Large intestine (tissue), 3 donors: Measurements from ENCODE around the gene SORT1. TPM values are rescaled to one million over a fixed set of nuclear protein-coding genes. Genes with fewer than 3 reads are reported as not detected.

Experiments used
- DNase-seq, 2 donors: peaks; one replicate each; pipeline versions ENCODE4 v3.0.0 to v3.0.0-alpha.2; 2013
- H3K27ac ChIP-seq: one replicate; pipeline ENCODE4 v1.5.1; 2013; ENCODE audit warnings: low read length
- H3K27me3 ChIP-seq: 2 replicates; pipeline ENCODE4 v1.6.1; 2013; ENCODE audit warnings: low read length; ENCODE audit not compliant: control insufficient read depth, insufficient read depth
- H3K36me3 ChIP-seq: 2 replicates; pipeline ENCODE4 v1.6.1; 2013; ENCODE audit warnings: low read length; ENCODE audit not compliant: control insufficient read depth, insufficient read depth
- H3K4me1 ChIP-seq: one replicate; pipeline ENCODE4 v1.6.1; 2013; ENCODE audit warnings: low read length; ENCODE audit not compliant: control insufficient read depth, insufficient read depth
- H3K4me3 ChIP-seq: one replicate; pipeline ENCODE4 v1.5.1; 2013; ENCODE audit warnings: low read length
- H3K9me3 ChIP-seq: one replicate; pipeline ENCODE4 v1.6.1; 2013; ENCODE audit warnings: mild to moderate bottlenecking, low read depth, low read length, moderate library complexity; ENCODE audit not compliant: control insufficient read depth
- WGBS: methylation state at CpG from one replicate; pipeline ENCODE4 v1.1.5; 2013; ENCODE audit warnings: low lambda C conversion rate; ENCODE audit not compliant: insufficient coverage; 5-methylcytosine and 5-hydroxymethylcytosine counted together
- polyA plus RNA-seq: library from polyadenylated mRNA; unstranded; fragments of 120-200 nt; gene quantifications from one replicate; pipeline ENCODE4 v1.2.1, GENCODE V29; 2013

SORT1 gene
- polyA plus RNA-seq, 1 donor = 41.7 TPM

- no peaks in the 10 kb centered on the region for H3K4me1 ChIP-seq
- no CpG with 5 or more reads among the region's 22 CpGs for WGBS
- no peak overlapping the region for H3K4me3 ChIP-seq
- DNase-seq = no peak
- peaks cover 17% of the 10 kb centered on the region for H3K36me3 ChIP-seq
- no peaks in the 10 kb centered on the region for H3K9me3 ChIP-seq
- no peaks in the 10 kb centered on the region for H3K27me3 ChIP-seq
- no peak overlapping the region for H3K27ac ChIP-seq
These were observed 135.3 kb downstream of the SORT1 start for GRCh38 chr1:109262231-109263055.

GRCh38 chr1:109261578-109261977 lies 136.1 kb downstream of the SORT1 start:
- no peaks in the 10 kb centered on the region for H3K27me3 ChIP-seq
- no peaks in the 10 kb centered on the region for H3K4me1 ChIP-seq
- no peak overlapping the region for H3K4me3 ChIP-seq
- H3K9me3 ChIP-seq = no peaks in the 10 kb centered on the region
- H3K36me3 ChIP-seq = peaks cover 14% of the 10 kb centered on the region
- no CpG with 5 or more reads among the region's 6 CpGs for WGBS
- no peak for DNase-seq
- no peak overlapping the region for H3K27ac ChIP-seq

GRCh38 chr1:109261006-109261405 lies 136.7 kb downstream of the SORT1 start:
- no peak for DNase-seq
- H3K9me3 ChIP-seq = no peaks in the 10 kb centered on the region
- no peak overlapping the region for H3K27ac ChIP-seq
- H3K36me3 ChIP-seq = peaks cover 14% of the 10 kb centered on the region
- no peaks in the 10 kb centered on the region for H3K27me3 ChIP-seq
- no peaks in the 10 kb centered on the region for H3K4me1 ChIP-seq
- no CpG with 5 or more reads among the region's 16 CpGs for WGBS
- H3K4me3 ChIP-seq = no peak overlapping the region

- Histone ChIP-seq H3K27me3 (no peaks in the 10 kb centered on the region), H3K27ac (no peak overlapping the region), H3K4me3 (no peak overlapping the region), H3K36me3 (peaks cover 9% of the 10 kb centered on the region), H3K4me1 (peaks cover 7% of the 10 kb centered on the region), H3K9me3 (no peaks in the 10 kb centered on the region)
- WGBS = no CpG with 5 or more reads among the region's 7 CpGs
- DNase-seq = no peak
These were observed 137.8 kb downstream of the SORT1 start for GRCh38 chr1:109259674-109260557.

Other genes with a start within 250 kb of the SORT1 start
- gene SARS1, start 184.0 kb downstream of the SORT1 start, polyA plus RNA-seq = 112 TPM
- gene CELSR2, start 148.4 kb downstream of the SORT1 start, polyA plus RNA-seq = 11.3 TPM
- gene PSRC1, start 114.8 kb downstream of the SORT1 start, polyA plus RNA-seq = 12.9 TPM
- 13.8 TPM for gene MYBPHL, start 90.9 kb downstream of the SORT1 start, polyA plus RNA-seq
- 94.1 TPM for gene PSMA5, start 28.5 kb upstream of the SORT1 start, polyA plus RNA-seq
- gene SYPL2, start 68.6 kb upstream of the SORT1 start, polyA plus RNA-seq = 0.60 TPM
- 6.1 TPM for gene ATXN7L2, start 86.0 kb upstream of the SORT1 start, polyA plus RNA-seq
- gene CYB561D1, start 96.2 kb upstream of the SORT1 start, polyA plus RNA-seq = 7.2 TPM
- 2.0 TPM for gene AMIGO1, start 111.8 kb upstream of the SORT1 start, polyA plus RNA-seq
- 0.93 TPM for gene GPR61, start 142.0 kb upstream of the SORT1 start, polyA plus RNA-seq
- 7.5 TPM for gene GNAI3, start 150.7 kb upstream of the SORT1 start, polyA plus RNA-seq
- not detected for gene GNAT2, start 221.7 kb upstream of the SORT1 start, polyA plus RNA-seq
- gene AMPD2, start 221.9 kb upstream of the SORT1 start, polyA plus RNA-seq = 61.2 TPM